Breast epithelium (tissue), 4 donors: ENCODE data around the gene NSMF. TPM values are rescaled to one million over a fixed set of nuclear protein-coding genes. Genes with fewer than 3 reads are reported as not detected.

ENCODE experiments used
- DNase-seq, 2 donors: peaks; one replicate each; pipeline ENCODE4 v3.0.0-alpha.2; 2019; ENCODE audit warnings: low spot score in 2 of 2
- H3K27ac ChIP-seq, 2 donors: fragments of 200-600 bp; sonication (generic) in 1 of 2; one replicate each; pipeline ENCODE4 v1.5.1; 2016 to 2019; ENCODE audit warnings: mild to moderate bottlenecking in 1 of 2
- H3K27me3 ChIP-seq, 2 donors: fragments of 200-600 bp; sonication (generic) in 1 of 2; one replicate each; pipeline versions ENCODE4 v1.5.1 to v1.6.0; 2017 to 2019; ENCODE audit warnings: control low read depth in 1 of 2, mild to moderate bottlenecking in 1 of 2
- H3K36me3 ChIP-seq: fragments of 200-600 bp; one replicate; pipeline ENCODE4 v1.5.1; 2019
- H3K4me1 ChIP-seq, 2 donors: fragments of 200-600 bp; sonication (generic); one replicate each; pipeline ENCODE4 v1.5.1; 2016 to 2019; ENCODE audit warnings: control low read depth in 1 of 2
- H3K4me3 ChIP-seq, 3 donors: fragments of 200-600 bp; sonication (generic); 1 replicate in 2 of 3; 2 replicates in 1 of 3; pipeline ENCODE4 v1.5.1; 2016 to 2019; ENCODE audit warnings: mild to moderate bottlenecking in 3 of 3, moderate library complexity in 2 of 3
- H3K9me3 ChIP-seq, 2 donors: fragments of 200-600 bp; sonication (generic) in 1 of 2; one replicate each; pipeline ENCODE4 v1.5.1; 2016 to 2019; ENCODE audit warnings: control low read depth in 1 of 2
- CTCF ChIP-seq, 3 donors: fragments of 450-650 bp; IDR thresholded peaks; one replicate each; pipeline ENCODE4 v1.5.1; 2016 to 2017; ENCODE audit warnings: antibody characterized with exemption in 3 of 3, mild to moderate bottlenecking in 3 of 3, moderate library complexity in 3 of 3
- POLR2A ChIP-seq: fragments of 450-650 bp; IDR thresholded peaks from one replicate; pipeline ENCODE4 v1.6.1; 2016; ENCODE audit warnings: antibody characterized with exemption, mild to moderate bottlenecking, moderate library complexity
- POLR2AphosphoS5 ChIP-seq, 3 donors: sonication (generic); formaldehyde crosslinking; IDR thresholded peaks; one replicate each; pipeline ENCODE4 v1.6.1; 2017; ENCODE audit warnings: antibody characterized with exemption in 3 of 3
- intact Hi-C: fragments of 100-400 bp; cut with DNase I; formaldehyde crosslinking; loops from one replicate; pipeline ENCODE4 v1.15.1; 2023; ENCODE audit warnings: low total_unique reads
- total RNA-seq, 3 donors: library from RNA; depleted of rRNA; stranded (reverse); fragments of >200 nt; gene quantifications; one replicate each; pipeline ENCODE4 v1.1.0, GENCODE V29; 2016

NSMF gene
- total RNA-seq, 3 donors from 2014 or later: 30.9 to 38.4 (median 37.4) TPM

- TF ChIP-seq POLR2A (no peak), CTCF (IDR thresholded peaks at IDR 0.05) (no peak), POLR2AphosphoS5 (IDR thresholded peaks at IDR 0.05) (no peak)
- Histone ChIP-seq H3K4me3 (no peak overlapping the region), H3K4me1 (peaks cover 2 to 4% of the 10 kb centered on the region in 2 donors), H3K36me3 (no peaks in the 10 kb centered on the region), H3K9me3 (no peaks in the 10 kb centered on the region), H3K27me3 (no peaks in the 10 kb centered on the region), H3K27ac (no peak overlapping the region)
- DNase-seq: no peak
- intact Hi-C loops: loop anchor here (10.0 kb wide), 1 partner anchor 146 kb away; no protein-coding TSS in a partner anchor
Observed at GRCh38 chr9:137430723-137431415, 28.3 kb downstream of the NSMF start.

GRCh38 chr9:137429974-137430722 lies 29.0 kb downstream of the NSMF start:
- H3K36me3 ChIP-seq: no peaks in the 10 kb centered on the region
- no peaks in the 10 kb centered on the region for H3K9me3 ChIP-seq
- H3K4me3 ChIP-seq: no peak overlapping the region
- H3K27ac ChIP-seq: no peak overlapping the region
- intact Hi-C loops: loop anchor here (10.0 kb wide), 1 partner anchor 145 kb away; no protein-coding TSS in a partner anchor
- H3K4me1 ChIP-seq: no peaks in the 10 kb centered on the region
- no peaks in the 10 kb centered on the region for H3K27me3 ChIP-seq
- no peak for TF ChIP-seq CTCF (IDR thresholded peaks at IDR 0.05)
- TF ChIP-seq POLR2AphosphoS5 (IDR thresholded peaks at IDR 0.05): no peak
- DNase-seq: no peak

- Histone ChIP-seq H3K27me3 (no peaks in the 10 kb centered on the region), H3K4me3 (no peak overlapping the region), H3K36me3 (no peaks in the 10 kb centered on the region), H3K9me3 (no peaks in the 10 kb centered on the region), H3K4me1 (no peaks in the 10 kb centered on the region), H3K27ac (no peak overlapping the region)
- intact Hi-C loops: no loop called here
- DNase-seq: no peak
- TF ChIP-seq POLR2AphosphoS5 (IDR thresholded peaks at IDR 0.05): no peak
- TF ChIP-seq POLR2A: no peak
- TF ChIP-seq CTCF (IDR thresholded peaks at IDR 0.05): no peak
Observed at GRCh38 chr9:137429546-137429890, 29.6 kb downstream of the NSMF start.

- Histone ChIP-seq H3K4me1 (peaks cover 0 to 4% of the 10 kb centered on the region in 2 donors), H3K36me3 (no peaks in the 10 kb centered on the region), H3K4me3 (no peak overlapping the region), H3K27ac (no peak overlapping the region), H3K9me3 (no peaks in the 10 kb centered on the region), H3K27me3 (no peaks in the 10 kb centered on the region)
- DNase-seq: no peak
- no peak for TF ChIP-seq POLR2A
- no peak for TF ChIP-seq POLR2AphosphoS5 (IDR thresholded peaks at IDR 0.05)
- no peak for TF ChIP-seq CTCF (IDR thresholded peaks at IDR 0.05)
- intact Hi-C loops: no loop called here
Observed at GRCh38 chr9:137428841-137429545, 30.1 kb downstream of the NSMF start.

GRCh38 chr9:137428311-137428630 lies 30.9 kb downstream of the NSMF start:
- Histone ChIP-seq H3K27me3 (no peaks in the 10 kb centered on the region), H3K27ac (no peak overlapping the region), H3K9me3 (no peaks in the 10 kb centered on the region), H3K36me3 (no peaks in the 10 kb centered on the region), H3K4me1 (peaks cover 0 to 4% of the 10 kb centered on the region in 2 donors), H3K4me3 (no peak overlapping the region)
- DNase-seq: no peak
- no peak for TF ChIP-seq CTCF (IDR thresholded peaks at IDR 0.05)
- no peak for TF ChIP-seq POLR2AphosphoS5 (IDR thresholded peaks at IDR 0.05)
- TF ChIP-seq POLR2A: no peak
- intact Hi-C loops: no loop called here
